Breast epithelium (tissue), 3 donors: ENCODE results near the gene GREB1.

ENCODE experiments used
- POLR2A ChIP-seq: fragments of 450-650 bp; IDR thresholded peaks from one replicate; pipeline ENCODE4 v1.6.1; 2016; ENCODE audit warnings: antibody characterized with exemption, mild to moderate bottlenecking, moderate library complexity
- POLR2AphosphoS5 ChIP-seq, 3 donors: sonication (generic); formaldehyde crosslinking; IDR thresholded peaks; one replicate each; pipeline ENCODE4 v1.6.1; 2017; ENCODE audit warnings: antibody characterized with exemption in 3 of 3
- TF ChIP-seq, protein P1 (sequence below), 3 donors: fragments of 450-650 bp; IDR thresholded peaks; one replicate each; pipeline ENCODE4 v1.5.1; 2016 to 2017; ENCODE audit warnings: antibody characterized with exemption in 3 of 3, mild to moderate bottlenecking in 3 of 3, moderate library complexity in 3 of 3

DNA sequence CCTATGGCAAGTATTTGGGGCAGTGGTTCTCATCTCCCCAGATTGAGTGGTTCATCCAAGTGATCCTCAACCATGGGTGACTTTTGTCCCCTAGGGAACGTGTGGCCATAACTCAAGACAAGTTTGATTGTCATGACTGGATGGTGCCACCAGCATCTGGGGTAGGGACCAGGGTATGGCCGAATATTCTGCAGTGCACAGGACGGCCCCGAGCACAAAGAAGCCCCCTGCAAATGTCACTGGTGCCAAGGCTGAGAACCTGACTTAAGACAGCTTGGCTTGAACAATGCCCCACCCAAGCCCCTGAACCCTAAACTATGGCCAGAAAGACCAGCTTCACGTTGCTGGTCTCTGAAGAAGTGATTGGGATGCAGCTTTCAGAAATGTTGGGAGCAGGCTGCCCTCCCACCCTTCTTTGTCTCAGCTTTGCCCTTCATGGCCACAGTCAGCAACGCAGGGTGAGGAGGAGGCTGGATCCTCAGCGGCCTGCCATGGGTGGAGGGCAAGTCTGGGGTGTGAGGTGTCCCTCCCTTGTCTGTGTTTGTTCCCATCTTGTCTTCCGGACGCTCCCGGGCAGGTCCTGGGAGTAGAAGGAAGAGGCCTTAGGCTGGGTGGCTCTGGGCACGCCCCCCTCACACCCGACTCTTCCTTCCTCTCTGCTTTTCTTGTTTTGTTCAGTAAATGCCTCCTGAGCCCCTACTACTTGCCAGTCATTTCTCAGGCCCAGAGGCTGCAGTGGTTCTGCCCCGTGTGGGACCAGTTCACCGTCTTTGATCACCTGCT, 43.4 kb downstream of the GREB1 start:
- TF ChIP-seq, protein P1, sequence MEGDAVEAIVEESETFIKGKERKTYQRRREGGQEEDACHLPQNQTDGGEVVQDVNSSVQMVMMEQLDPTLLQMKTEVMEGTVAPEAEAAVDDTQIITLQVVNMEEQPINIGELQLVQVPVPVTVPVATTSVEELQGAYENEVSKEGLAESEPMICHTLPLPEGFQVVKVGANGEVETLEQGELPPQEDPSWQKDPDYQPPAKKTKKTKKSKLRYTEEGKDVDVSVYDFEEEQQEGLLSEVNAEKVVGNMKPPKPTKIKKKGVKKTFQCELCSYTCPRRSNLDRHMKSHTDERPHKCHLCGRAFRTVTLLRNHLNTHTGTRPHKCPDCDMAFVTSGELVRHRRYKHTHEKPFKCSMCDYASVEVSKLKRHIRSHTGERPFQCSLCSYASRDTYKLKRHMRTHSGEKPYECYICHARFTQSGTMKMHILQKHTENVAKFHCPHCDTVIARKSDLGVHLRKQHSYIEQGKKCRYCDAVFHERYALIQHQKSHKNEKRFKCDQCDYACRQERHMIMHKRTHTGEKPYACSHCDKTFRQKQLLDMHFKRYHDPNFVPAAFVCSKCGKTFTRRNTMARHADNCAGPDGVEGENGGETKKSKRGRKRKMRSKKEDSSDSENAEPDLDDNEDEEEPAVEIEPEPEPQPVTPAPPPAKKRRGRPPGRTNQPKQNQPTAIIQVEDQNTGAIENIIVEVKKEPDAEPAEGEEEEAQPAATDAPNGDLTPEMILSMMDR (IDR thresholded peaks at IDR 0.05): no peak
- TF ChIP-seq POLR2A: no peak
- TF ChIP-seq POLR2AphosphoS5 (IDR thresholded peaks at IDR 0.05): no peak
